DOHH2 (cell line): ENCODE measurements around the gene MRPS2.

ENCODE experiments used
- EZH2phosphoT487 ChIP-seq: fragments of 200-600 bp; sonication (generic); IDR thresholded peaks from 2 replicates; pipeline ENCODE4 v1.6.1; 2017; ENCODE audit warnings: borderline replicate concordance, mild to moderate bottlenecking, antibody characterized with exemption, low read length, moderate library complexity, mixed read lengths
- TF ChIP-seq, protein P1 (sequence below): fragments of 200-600 bp; sonication (generic); IDR thresholded peaks from one replicate; pipeline ENCODE4 v1.5.1; 2014; ENCODE audit warnings: antibody characterized with exemption, mild to moderate bottlenecking, low read depth, low read length; ENCODE audit not compliant: poor library complexity, severe bottlenecking

DNA sequence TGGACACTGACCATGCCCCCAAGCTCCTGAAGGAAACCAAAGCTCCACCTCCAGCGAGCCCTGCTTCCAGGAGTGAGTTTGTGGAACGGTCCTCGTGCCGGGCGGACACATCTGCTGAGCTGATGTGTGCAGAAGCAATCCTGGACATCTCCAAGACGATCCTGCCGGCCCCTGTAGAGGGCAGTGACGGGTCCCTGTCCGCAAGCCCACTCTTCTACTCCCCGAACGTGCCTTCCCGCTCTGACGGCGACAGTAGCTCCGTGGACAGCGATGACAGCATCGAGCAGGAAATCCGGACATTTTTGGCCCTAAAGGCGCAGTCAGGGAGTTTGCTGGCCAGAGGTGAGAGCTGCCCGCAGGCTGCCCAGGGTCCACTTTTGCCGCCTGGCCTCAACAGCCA, 14.7 kb upstream of the MRPS2 start:
- TF ChIP-seq, protein P1, sequence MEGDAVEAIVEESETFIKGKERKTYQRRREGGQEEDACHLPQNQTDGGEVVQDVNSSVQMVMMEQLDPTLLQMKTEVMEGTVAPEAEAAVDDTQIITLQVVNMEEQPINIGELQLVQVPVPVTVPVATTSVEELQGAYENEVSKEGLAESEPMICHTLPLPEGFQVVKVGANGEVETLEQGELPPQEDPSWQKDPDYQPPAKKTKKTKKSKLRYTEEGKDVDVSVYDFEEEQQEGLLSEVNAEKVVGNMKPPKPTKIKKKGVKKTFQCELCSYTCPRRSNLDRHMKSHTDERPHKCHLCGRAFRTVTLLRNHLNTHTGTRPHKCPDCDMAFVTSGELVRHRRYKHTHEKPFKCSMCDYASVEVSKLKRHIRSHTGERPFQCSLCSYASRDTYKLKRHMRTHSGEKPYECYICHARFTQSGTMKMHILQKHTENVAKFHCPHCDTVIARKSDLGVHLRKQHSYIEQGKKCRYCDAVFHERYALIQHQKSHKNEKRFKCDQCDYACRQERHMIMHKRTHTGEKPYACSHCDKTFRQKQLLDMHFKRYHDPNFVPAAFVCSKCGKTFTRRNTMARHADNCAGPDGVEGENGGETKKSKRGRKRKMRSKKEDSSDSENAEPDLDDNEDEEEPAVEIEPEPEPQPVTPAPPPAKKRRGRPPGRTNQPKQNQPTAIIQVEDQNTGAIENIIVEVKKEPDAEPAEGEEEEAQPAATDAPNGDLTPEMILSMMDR = no peak
- TF ChIP-seq EZH2phosphoT487 = no peak
